Esophagus muscularis mucosa (tissue), 3 donors: ENCODE data around the gene CD164.

Experiments
- CTCF ChIP-seq, 3 experiments: fragments of 200-600 bp in 2 of 3; fragments of 450-650 bp in 1 of 3; sonication (generic) in 2 of 3; IDR thresholded peaks; one replicate each; pipeline ENCODE4 v1.5.1; 2017 to 2019; ENCODE audit warnings: antibody characterized with exemption in 3 of 3, mild to moderate bottlenecking in 2 of 3, moderate library complexity in 1 of 3
- EP300 ChIP-seq: sonication (generic); formaldehyde crosslinking; IDR thresholded peaks from one replicate; pipeline ENCODE4 v1.6.1; 2017; ENCODE audit warnings: antibody characterized with exemption

- TF ChIP-seq CTCF (IDR thresholded peaks at IDR 0.05), result no peak
- no peak for TF ChIP-seq EP300
These were observed 39.4 kb downstream of the CD164 start for GRCh38 chr6:109342911-109343310.
